Progenitor cell of endocrine pancreas (in vitro differentiated cells): ENCODE data around the gene FUCA2. TPM values are rescaled to one million over a fixed set of nuclear protein-coding genes. Genes with fewer than 3 reads are reported as not detected.

Source experiments
- DNase-seq: peaks from one replicate; pipeline ENCODE4 v3.0.0; 2021; ENCODE audit warnings: low spot score; ENCODE audit not compliant: unreplicated experiment
- H3K27ac Mint-ChIP-seq: 2 replicates; pipeline ENCODE4 v1.8.0; 2021; ENCODE audit warnings: mild to moderate bottlenecking, moderate library complexity, mixed read lengths
- H3K27me3 Mint-ChIP-seq: 2 replicates; pipeline ENCODE4 v1.8.0; 2021; ENCODE audit warnings: mixed read lengths
- H3K36me3 Mint-ChIP-seq: 2 replicates; pipeline ENCODE4 v1.8.0; 2022; ENCODE audit warnings: mixed read lengths; ENCODE audit not compliant: insufficient read depth
- H3K4me1 Mint-ChIP-seq: 2 replicates; pipeline ENCODE4 v1.8.0; 2021; ENCODE audit warnings: low read depth, mixed read lengths
- H3K4me3 Mint-ChIP-seq: 2 replicates; pipeline ENCODE4 v1.8.0; 2021; ENCODE audit warnings: low read depth, mild to moderate bottlenecking, moderate library complexity, mixed read lengths
- H3K9me3 Mint-ChIP-seq: 2 replicates; pipeline ENCODE4 v1.8.0; 2021; ENCODE audit warnings: low read depth, mixed read lengths
- total RNA-seq: library from RNA; stranded (reverse); gene quantifications from 2 replicates; pipeline ENCODE4 v1.2.1, GENCODE V29; 2021
- TF ChIP-seq, protein P1 (sequence below): fragments of 200-600 bp; sonication (generic); IDR thresholded peaks from one replicate; pipeline ENCODE4 v1.5.0; 2021; ENCODE audit warnings: antibody characterized with exemption, mild to moderate bottlenecking; ENCODE audit not compliant: unreplicated experiment

Gene FUCA2
- total RNA-seq, 1 donor from 2014 or later, result 67.5 TPM

- peak overlapping the region; percentile 96 for H3K27ac Mint-ChIP-seq
- peak; percentile 32 for DNase-seq
These were observed 24.9 kb upstream of the FUCA2 start for GRCh38 chr6:143536461-143536865.

GRCh38 chr6:143535189-143535614 is 23.7 kb upstream of the FUCA2 start:
- TF ChIP-seq, protein P1, sequence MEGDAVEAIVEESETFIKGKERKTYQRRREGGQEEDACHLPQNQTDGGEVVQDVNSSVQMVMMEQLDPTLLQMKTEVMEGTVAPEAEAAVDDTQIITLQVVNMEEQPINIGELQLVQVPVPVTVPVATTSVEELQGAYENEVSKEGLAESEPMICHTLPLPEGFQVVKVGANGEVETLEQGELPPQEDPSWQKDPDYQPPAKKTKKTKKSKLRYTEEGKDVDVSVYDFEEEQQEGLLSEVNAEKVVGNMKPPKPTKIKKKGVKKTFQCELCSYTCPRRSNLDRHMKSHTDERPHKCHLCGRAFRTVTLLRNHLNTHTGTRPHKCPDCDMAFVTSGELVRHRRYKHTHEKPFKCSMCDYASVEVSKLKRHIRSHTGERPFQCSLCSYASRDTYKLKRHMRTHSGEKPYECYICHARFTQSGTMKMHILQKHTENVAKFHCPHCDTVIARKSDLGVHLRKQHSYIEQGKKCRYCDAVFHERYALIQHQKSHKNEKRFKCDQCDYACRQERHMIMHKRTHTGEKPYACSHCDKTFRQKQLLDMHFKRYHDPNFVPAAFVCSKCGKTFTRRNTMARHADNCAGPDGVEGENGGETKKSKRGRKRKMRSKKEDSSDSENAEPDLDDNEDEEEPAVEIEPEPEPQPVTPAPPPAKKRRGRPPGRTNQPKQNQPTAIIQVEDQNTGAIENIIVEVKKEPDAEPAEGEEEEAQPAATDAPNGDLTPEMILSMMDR, result no peak
- Mint-ChIP-seq H3K27ac (peak overlapping the region; percentile 96), H3K4me3 (peak overlapping the region; percentile 77), H3K36me3 (no peaks in the 10 kb centered on the region), H3K4me1 (peaks cover 33% of the 10 kb centered on the region), H3K27me3 (no peaks in the 10 kb centered on the region), H3K9me3 (no peaks in the 10 kb centered on the region)
- no peak for DNase-seq

More at GRCh38 chr6:143536461-143536865, 24.9 kb upstream of the FUCA2 start:
- Mint-ChIP-seq H3K36me3 (no peaks in the 10 kb centered on the region), H3K4me3 (peak overlapping the region; percentile 77), H3K4me1 (peaks cover 31% of the 10 kb centered on the region), H3K27me3 (no peaks in the 10 kb centered on the region), H3K9me3 (no peaks in the 10 kb centered on the region)
- TF ChIP-seq, protein P1, result no peak

- no peaks in the 10 kb centered on the region for H3K27me3 Mint-ChIP-seq
- H3K9me3 Mint-ChIP-seq, result no peaks in the 10 kb centered on the region
- no peak overlapping the region for H3K27ac Mint-ChIP-seq
- TF ChIP-seq, protein P1, result no peak
- DNase-seq, result no peak
- H3K4me1 Mint-ChIP-seq, result peaks cover 20% of the 10 kb centered on the region
- H3K36me3 Mint-ChIP-seq, result no peaks in the 10 kb centered on the region
- H3K4me3 Mint-ChIP-seq, result no peak overlapping the region
These were observed 20.4 kb upstream of the FUCA2 start for GRCh38 chr6:143531720-143532499.

- Mint-ChIP-seq H3K27ac (no peak overlapping the region), H3K9me3 (no peaks in the 10 kb centered on the region), H3K4me1 (peaks cover 5% of the 10 kb centered on the region), H3K4me3 (no peak overlapping the region), H3K27me3 (no peaks in the 10 kb centered on the region), H3K36me3 (no peaks in the 10 kb centered on the region)
- DNase-seq, result no peak
- TF ChIP-seq, protein P1, result peak; percentile 17
These were observed 17.6 kb upstream of the FUCA2 start for GRCh38 chr6:143529095-143529494.

- DNase-seq, result no peak
- Mint-ChIP-seq H3K4me1 (peaks cover 6% of the 10 kb centered on the region), H3K27me3 (no peaks in the 10 kb centered on the region), H3K9me3 (no peaks in the 10 kb centered on the region), H3K27ac (no peak overlapping the region), H3K36me3 (no peaks in the 10 kb centered on the region), H3K4me3 (no peak overlapping the region)
- TF ChIP-seq, protein P1, result no peak
These were observed 16.8 kb upstream of the FUCA2 start for GRCh38 chr6:143528164-143528811.
